Activated T-cell treated with anti-CD3 and anti-CD28 coated beads, Interleukin-2, amount 50 U/mL, for 4 hours (primary cell): Measurements from ENCODE around the gene ANKRD44. TPM values are rescaled to one million over a fixed set of nuclear protein-coding genes. Genes with fewer than 3 reads are reported as not detected.
"Not testable (repeated sequence)": the region's sequence is repeated elsewhere in the genome, so short reads cannot be mapped to it uniquely, and the experiment has no call there.

Source experiments
- ATAC-seq, 2 donors: fragments of 200-7000 bp; cut with Tn5 transposase; one replicate each; pipeline ENCODE4 v1.10.0; 2021
- DNase-seq: peaks from one replicate; pipeline ENCODE4 v3.0.0-alpha.2; 2020
- H3K27me3 Mint-ChIP-seq: one replicate; pipeline ENCODE4 v1.8.0; 2021; ENCODE audit warnings: low read depth, mixed read lengths
- H3K36me3 Mint-ChIP-seq: one replicate; pipeline ENCODE4 v1.8.0; 2022; ENCODE audit warnings: mixed read lengths; ENCODE audit not compliant: insufficient read depth
- H3K4me1 Mint-ChIP-seq: one replicate; pipeline ENCODE4 v1.8.0; 2021; ENCODE audit warnings: low read depth, mixed read lengths
- H3K4me3 Mint-ChIP-seq: one replicate; pipeline ENCODE4 v1.8.0; 2021; ENCODE audit warnings: mild to moderate bottlenecking, moderate library complexity, mixed read lengths
- H3K9me3 Mint-ChIP-seq: one replicate; pipeline ENCODE4 v1.8.0; 2021; ENCODE audit warnings: mixed read lengths
- total RNA-seq, 3 donors: library from RNA; stranded (reverse); gene quantifications; one replicate each; pipeline ENCODE4 v1.2.1, GENCODE V29; 2021

ANKRD44 gene
- total RNA-seq, 3 donors from 2014 or later = 75.0 to 91.5 (median 78.3) TPM

DNA sequence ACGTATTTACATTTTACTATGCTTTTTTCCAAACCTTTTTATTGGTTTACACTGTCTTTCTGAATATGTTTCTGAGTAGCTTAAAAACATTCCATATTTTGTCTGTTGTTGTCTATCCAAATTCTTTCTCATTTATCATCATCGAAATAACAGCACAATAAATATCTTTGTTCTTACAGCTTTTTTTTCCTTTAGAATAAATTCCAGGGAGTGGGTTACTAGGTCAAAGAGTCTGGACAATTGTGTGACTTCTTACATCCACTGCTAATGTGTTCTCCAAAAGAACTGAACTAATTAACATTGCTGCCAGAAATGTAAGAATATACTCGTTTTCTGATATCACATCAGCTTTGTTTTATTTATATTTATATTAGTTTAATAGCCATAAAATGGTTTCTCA lies 59.4 kb downstream of the ANKRD44 start:
- Mint-ChIP-seq H3K27me3 (no peaks in the 10 kb centered on the region), H3K36me3 (peaks cover 11% of the 10 kb centered on the region), H3K4me1 (peaks cover 84% of the 10 kb centered on the region), H3K9me3 (no peaks in the 10 kb centered on the region), H3K4me3 (no peak overlapping the region)
- no peak for DNase-seq
- ATAC-seq = no peak

- no peaks in the 10 kb centered on the region for H3K9me3 Mint-ChIP-seq
- peaks cover 81% of the 10 kb centered on the region for H3K4me1 Mint-ChIP-seq
- DNase-seq = no peak
- no peak for ATAC-seq
- H3K27me3 Mint-ChIP-seq = no peaks in the 10 kb centered on the region
- peak overlapping the region; percentile 59 for H3K4me3 Mint-ChIP-seq
- peaks cover 11% of the 10 kb centered on the region for H3K36me3 Mint-ChIP-seq
Measured at GRCh38 chr2:197250084-197250397, 60.5 kb downstream of the ANKRD44 start.

- peaks cover 11% of the 10 kb centered on the region for H3K36me3 Mint-ChIP-seq
- ATAC-seq = peak in 1 of 2 donors; percentile 53
- peak overlapping the region; percentile 59 for H3K4me3 Mint-ChIP-seq
- H3K4me1 Mint-ChIP-seq = peaks cover 81% of the 10 kb centered on the region
- no peaks in the 10 kb centered on the region for H3K27me3 Mint-ChIP-seq
- H3K9me3 Mint-ChIP-seq = no peaks in the 10 kb centered on the region
- DNase-seq = no peak
Measured at GRCh38 chr2:197249381-197250083, 61.0 kb downstream of the ANKRD44 start.

DNA sequence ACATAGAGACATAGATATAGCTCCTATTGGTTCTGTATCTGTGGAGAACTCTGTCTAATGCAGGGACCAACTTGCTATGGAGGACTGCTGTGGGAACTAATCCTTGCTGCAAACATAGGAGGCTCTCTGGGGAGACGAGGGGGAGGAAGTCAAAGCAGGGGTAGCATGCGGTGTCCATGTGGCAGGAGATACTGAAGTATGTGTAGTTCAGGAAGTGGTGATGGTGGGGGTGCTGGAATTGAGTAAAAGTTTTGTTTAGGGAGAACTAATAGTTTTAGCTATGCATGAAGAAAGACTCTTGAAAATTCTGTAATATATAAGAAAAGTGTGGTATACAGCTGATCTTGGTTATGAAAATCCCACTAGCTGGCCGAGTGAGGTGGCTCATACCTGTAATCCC lies 62.0 kb downstream of the ANKRD44 start:
- peak overlapping the region; percentile 61 for H3K4me3 Mint-ChIP-seq
- no peaks in the 10 kb centered on the region for H3K27me3 Mint-ChIP-seq
- peaks cover 81% of the 10 kb centered on the region for H3K4me1 Mint-ChIP-seq
- ATAC-seq (peak; percentile 40 to 47), DNase-seq (peak; percentile 28)
- H3K36me3 Mint-ChIP-seq = peaks cover 15% of the 10 kb centered on the region
- no peaks in the 10 kb centered on the region for H3K9me3 Mint-ChIP-seq

- Mint-ChIP-seq H3K4me3 (no peak overlapping the region), H3K27me3 (no peaks in the 10 kb centered on the region), H3K4me1 (peaks cover 84% of the 10 kb centered on the region), H3K9me3 (no peaks in the 10 kb centered on the region), H3K36me3 (peaks cover 15% of the 10 kb centered on the region)
- ATAC-seq (no peak), DNase-seq (no peak)
Measured at GRCh38 chr2:197248001-197248401, 62.6 kb downstream of the ANKRD44 start.

GRCh38 chr2:197247083-197247482 lies 63.5 kb downstream of the ANKRD44 start:
- Mint-ChIP-seq H3K36me3 (peaks cover 15% of the 10 kb centered on the region), H3K27me3 (no peaks in the 10 kb centered on the region), H3K4me1 (peaks cover 89% of the 10 kb centered on the region), H3K4me3 (peak overlapping the region; percentile 50), H3K9me3 (no peaks in the 10 kb centered on the region)
- DNase-seq (no peak), ATAC-seq (peak in 1 of 2 donors; percentile 27)

GRCh38 chr2:197245829-197246804 lies 64.5 kb downstream of the ANKRD44 start:
- H3K9me3 Mint-ChIP-seq = no peaks in the 10 kb centered on the region
- ATAC-seq (no peak), DNase-seq (no peak)
- no peak overlapping the region for H3K4me3 Mint-ChIP-seq
- peaks cover 83% of the 10 kb centered on the region for H3K4me1 Mint-ChIP-seq
- no peaks in the 10 kb centered on the region for H3K27me3 Mint-ChIP-seq
- H3K36me3 Mint-ChIP-seq = peaks cover 15% of the 10 kb centered on the region

DNA sequence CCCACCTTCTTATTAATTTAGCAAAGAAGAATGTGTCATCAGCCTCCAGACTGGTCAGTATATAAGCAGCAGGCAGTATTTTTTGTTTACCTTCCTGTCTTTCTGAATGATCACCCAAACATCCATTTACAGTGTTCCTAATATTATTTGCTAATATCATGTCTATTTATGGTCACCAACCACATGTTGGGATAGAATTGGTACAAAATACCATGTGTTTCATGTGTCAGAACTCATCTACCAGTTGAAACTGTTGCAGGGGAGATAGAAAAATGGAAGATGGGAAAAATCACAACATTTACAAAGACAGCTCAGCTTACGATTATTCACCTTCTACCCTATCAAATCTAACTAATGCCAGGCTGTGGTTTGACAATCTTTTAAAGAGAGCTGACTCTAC lies 66.2 kb downstream of the ANKRD44 start:
- no peak for ATAC-seq
- Mint-ChIP-seq H3K4me3 (no peak overlapping the region), H3K4me1 (peaks cover 82% of the 10 kb centered on the region), H3K36me3 (peaks cover 15% of the 10 kb centered on the region), H3K27me3 (no peaks in the 10 kb centered on the region), H3K9me3 (no peaks in the 10 kb centered on the region)
- DNase-seq = no peak

GRCh38 chr2:197242719-197243118 lies 67.9 kb downstream of the ANKRD44 start:
- peaks cover 82% of the 10 kb centered on the region for H3K4me1 Mint-ChIP-seq
- no peaks in the 10 kb centered on the region for H3K27me3 Mint-ChIP-seq
- H3K36me3 Mint-ChIP-seq = peaks cover 12% of the 10 kb centered on the region
- no peak for ATAC-seq
- no peak overlapping the region for H3K4me3 Mint-ChIP-seq
- no peaks in the 10 kb centered on the region for H3K9me3 Mint-ChIP-seq
- DNase-seq = no peak

DNA sequence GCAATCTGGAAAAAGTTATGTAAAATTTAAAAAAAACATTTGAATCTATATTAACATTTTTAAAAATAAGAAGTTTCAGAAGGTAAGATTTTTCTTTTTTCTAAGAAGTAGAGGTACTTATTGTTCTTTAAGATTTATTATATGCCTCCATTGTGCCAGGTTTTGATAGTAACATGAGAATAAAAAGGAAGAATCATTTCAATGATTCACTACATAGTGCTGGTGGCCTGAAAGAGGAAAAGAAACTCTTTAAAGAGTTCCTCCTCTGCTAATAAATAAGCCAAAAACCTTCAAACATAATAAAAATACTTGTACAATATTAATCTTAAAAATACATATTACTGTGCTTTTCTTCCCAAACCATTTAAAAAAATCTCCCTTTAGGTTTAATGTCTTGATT lies 69.0 kb downstream of the ANKRD44 start:
- DNase-seq (no peak), ATAC-seq (no peak)
- no peaks in the 10 kb centered on the region for H3K9me3 Mint-ChIP-seq
- peaks cover 6% of the 10 kb centered on the region for H3K36me3 Mint-ChIP-seq
- no peaks in the 10 kb centered on the region for H3K27me3 Mint-ChIP-seq
- peaks cover 82% of the 10 kb centered on the region for H3K4me1 Mint-ChIP-seq
- no peak overlapping the region for H3K4me3 Mint-ChIP-seq

DNA sequence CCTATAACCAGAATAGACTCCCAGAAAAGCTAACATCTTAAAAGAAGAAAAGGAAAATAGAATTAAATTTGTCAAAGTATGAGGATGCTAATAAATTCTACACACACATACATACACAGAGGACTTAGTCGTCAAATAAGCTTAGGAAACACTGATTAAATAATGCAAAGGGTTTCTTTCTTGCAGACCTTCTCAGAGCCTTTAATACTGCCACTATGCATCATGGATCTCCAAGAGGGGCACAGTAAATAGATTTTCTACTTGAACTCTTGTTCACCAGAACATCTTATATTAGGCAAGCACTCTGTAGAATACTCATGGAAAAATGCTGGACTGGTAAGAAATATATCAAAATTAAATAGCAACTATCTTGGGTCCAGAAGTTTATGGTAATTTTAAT lies 69.4 kb downstream of the ANKRD44 start:
- Mint-ChIP-seq H3K4me1 (peaks cover 83% of the 10 kb centered on the region), H3K9me3 (no peaks in the 10 kb centered on the region), H3K27me3 (no peaks in the 10 kb centered on the region), H3K4me3 (peak overlapping the region; percentile 57), H3K36me3 (peaks cover 4% of the 10 kb centered on the region)
- ATAC-seq (no peak), DNase-seq (no peak)

DNA sequence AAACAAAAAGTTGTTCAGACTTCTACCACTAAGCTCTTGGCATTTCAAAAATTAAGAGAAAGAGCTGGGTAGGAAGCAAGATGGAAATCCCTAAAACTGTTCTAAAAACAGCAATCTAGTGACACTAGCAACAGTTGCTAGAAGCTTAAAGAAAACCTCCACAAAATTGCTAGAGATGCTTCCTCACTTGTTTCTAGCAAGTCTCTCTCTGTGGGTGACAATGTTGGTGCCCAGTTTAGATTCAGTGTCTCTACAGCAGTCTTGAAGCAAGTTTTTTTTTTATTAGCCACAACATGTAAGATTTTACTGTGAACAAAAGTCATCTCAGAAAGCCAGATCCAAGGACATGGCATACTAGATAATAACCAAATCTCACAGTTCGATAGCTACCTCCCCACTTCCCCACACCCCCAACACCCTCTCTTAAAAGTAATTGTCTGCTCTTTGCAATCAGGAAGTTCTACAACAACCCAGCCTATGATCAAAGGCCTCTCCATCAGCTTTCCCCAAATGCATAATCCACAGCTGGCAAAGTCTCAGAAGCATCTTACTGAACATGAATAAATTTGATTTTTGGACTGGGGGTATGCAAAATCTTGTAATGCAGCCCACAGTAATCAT lies 70.0 kb downstream of the ANKRD44 start:
- ATAC-seq (no peak), DNase-seq (no peak)
- H3K27me3 Mint-ChIP-seq = no peaks in the 10 kb centered on the region
- peaks cover 85% of the 10 kb centered on the region for H3K4me1 Mint-ChIP-seq
- peak overlapping the region; percentile 57 for H3K4me3 Mint-ChIP-seq
- H3K9me3 Mint-ChIP-seq = no peaks in the 10 kb centered on the region
- peaks cover 4% of the 10 kb centered on the region for H3K36me3 Mint-ChIP-seq

- not testable (repeated sequence) for H3K36me3 Mint-ChIP-seq, DNase-seq, H3K27me3 Mint-ChIP-seq, H3K9me3 Mint-ChIP-seq, ATAC-seq
- Mint-ChIP-seq H3K4me1 (peaks cover 85% of the 10 kb centered on the region), H3K4me3 (peak overlapping the region; percentile 57)
Measured at GRCh38 chr2:197240018-197240417, 70.6 kb downstream of the ANKRD44 start.

- Mint-ChIP-seq H3K4me1 (peaks cover 85% of the 10 kb centered on the region), H3K36me3 (peaks cover 4% of the 10 kb centered on the region), H3K9me3 (no peaks in the 10 kb centered on the region), H3K4me3 (peak overlapping the region; percentile 78), H3K27me3 (no peaks in the 10 kb centered on the region)
- ATAC-seq = peak; percentile 73 to 76
- DNase-seq = no peak
Measured at GRCh38 chr2:197239434-197239833, 71.1 kb downstream of the ANKRD44 start.
